ENCODE measurements around the gene TMEM270.
"Not testable (repeated sequence)": the region's sequence is repeated elsewhere in the genome, so short reads cannot be mapped to it uniquely, and the experiment has no call there.

The TMEM270 gene

DNA sequence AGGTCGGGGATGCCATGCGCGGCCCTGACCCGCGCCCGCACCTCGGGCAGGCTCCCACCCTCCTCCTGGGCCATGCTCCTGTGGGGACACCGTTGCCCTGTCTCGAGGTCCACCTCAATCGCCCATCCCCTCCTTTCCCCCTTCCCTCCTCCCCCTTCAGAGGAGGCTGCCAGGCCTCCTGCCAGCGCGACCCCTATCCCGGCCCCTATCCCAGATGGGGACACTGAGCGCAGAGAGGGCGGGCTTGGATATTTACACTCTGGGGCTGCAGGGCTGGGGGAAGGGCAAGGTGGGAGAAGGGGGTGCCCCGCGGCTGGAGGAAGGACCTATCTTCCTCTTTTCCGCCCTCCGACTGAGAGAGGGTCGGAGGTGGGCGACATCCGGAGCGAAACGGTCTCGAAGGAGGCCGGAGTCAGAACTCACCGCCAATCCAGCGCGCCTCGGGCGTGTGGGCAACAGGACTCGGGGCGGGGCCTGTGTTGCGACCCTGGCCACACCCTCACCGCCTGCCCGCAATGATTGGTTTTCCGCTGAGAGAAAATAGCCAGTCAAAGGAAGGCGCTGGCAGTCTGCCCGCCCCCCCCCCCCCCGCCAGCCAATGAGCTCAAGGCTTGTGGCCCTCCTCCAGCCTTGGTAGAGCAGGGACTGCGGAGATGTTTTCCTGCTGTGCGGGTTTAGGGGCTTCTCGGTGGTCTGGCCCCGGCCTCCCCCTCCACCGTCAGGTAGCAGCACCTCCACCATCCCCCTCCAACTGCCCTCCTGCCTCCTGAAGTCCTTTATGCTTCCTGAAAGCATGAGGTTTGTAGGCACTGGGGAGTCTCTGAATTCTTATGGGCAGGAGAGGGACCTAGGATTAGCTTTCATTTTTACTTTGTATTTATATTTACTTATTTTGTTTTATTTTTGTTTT, 18.6 kb upstream of the TMEM270 start, which contains the start of gene METTL27:
Gene METTL27, minus strand, starts transcription at position 450 of the 910 bp plus-strand sequence. Its CDS starts 376 bp downstream, at position 74.
- peak; percentile 96 for ATAC-seq
- Mint-ChIP-seq H3K4me1 (peaks cover 18% of the 10 kb centered on the region), H3K27ac (peak within 1 kb of the TSS; percentile 54), H3K4me3 (peak within 1 kb of the TSS; percentile 72), H3K36me3 (no peaks in the 10 kb centered on the region), H3K9me3 (no peaks in the 10 kb centered on the region)
- peak; percentile 71 to 92 for DNase-seq (ENCODE audit: low spot score in 2 of 2)

- DNase-seq (ENCODE audit: low spot score in 2 of 2) = no peak
- no peak overlapping the region for H3K4me3 Mint-ChIP-seq
- no peaks in the 10 kb centered on the region for H3K9me3 Mint-ChIP-seq
- no peak for ATAC-seq
- H3K27ac Mint-ChIP-seq = no peak overlapping the region
- H3K4me1 Mint-ChIP-seq = peaks cover 18% of the 10 kb centered on the region
- no peaks in the 10 kb centered on the region for H3K36me3 Mint-ChIP-seq
These were observed 16.8 kb upstream of the TMEM270 start for GRCh38 chr7:73844131-73844547.

DNA sequence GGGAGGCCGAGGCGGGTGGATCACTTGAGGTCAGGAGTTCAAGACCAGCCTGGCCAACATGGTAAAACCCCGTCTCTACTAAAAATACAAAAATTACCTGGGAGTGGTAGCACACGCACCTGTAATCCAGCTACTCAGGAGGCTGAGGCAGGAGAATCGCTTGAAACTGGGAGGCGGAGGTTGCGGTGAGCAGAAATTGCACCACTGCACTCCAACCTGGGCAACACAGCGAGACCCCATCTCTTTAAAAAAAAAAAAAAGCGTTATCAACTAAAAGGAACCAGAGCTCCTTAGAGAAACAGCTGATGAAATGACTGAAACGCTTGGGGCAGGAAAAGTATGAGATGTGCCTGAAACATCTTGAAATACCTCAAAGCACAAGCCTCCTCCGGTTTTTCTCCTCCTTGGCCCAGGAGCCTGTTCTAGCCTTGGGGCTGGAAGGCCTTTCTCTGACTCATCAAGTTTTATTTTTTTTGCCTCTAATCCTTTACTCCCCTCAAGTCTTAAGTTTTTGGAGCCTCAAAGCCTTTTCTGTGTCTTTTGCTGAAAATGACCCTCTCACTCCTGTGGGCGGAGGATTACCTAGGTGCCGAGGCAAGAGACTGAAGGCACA, 16.0 kb upstream of the TMEM270 start:
- no peak for ATAC-seq
- no peaks in the 10 kb centered on the region for H3K36me3 Mint-ChIP-seq
- no peaks in the 10 kb centered on the region for H3K9me3 Mint-ChIP-seq
- peaks cover 18% of the 10 kb centered on the region for H3K4me1 Mint-ChIP-seq
- no peak overlapping the region for H3K27ac Mint-ChIP-seq
- DNase-seq (ENCODE audit: low spot score in 2 of 2) = no peak
- H3K4me3 Mint-ChIP-seq = no peak overlapping the region

DNA sequence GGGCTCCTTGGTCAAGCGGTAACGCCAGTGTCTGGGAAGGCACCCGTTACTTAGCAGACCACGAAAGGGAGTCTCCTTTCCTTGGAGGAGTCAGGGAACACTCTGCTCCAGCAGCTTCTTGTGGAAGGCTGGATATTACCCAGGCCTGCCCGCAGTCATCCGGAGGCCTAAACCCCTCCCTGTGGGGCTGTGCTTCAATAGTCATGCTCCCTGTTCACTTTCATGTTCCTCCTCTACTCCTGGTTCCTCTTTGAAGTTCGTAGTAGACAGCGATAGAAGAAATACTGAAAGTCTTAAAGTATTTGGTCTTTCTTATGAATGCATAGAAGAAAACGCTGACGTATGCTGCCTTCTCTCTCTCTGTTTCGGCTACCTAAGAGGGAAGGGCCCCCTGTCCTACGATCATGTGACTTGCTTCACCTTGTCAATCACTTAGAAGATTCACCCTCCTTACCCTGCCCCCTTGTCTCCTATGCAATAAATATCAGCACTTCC, 15.2 kb upstream of the TMEM270 start:
- H3K9me3 Mint-ChIP-seq; H3K36me3 Mint-ChIP-seq; H3K27ac Mint-ChIP-seq; DNase-seq (ENCODE audit: low spot score in 2 of 2); ATAC-seq; H3K4me3 Mint-ChIP-seq: not testable (repeated sequence)
- H3K4me1 Mint-ChIP-seq = peaks cover 20% of the 10 kb centered on the region

DNA sequence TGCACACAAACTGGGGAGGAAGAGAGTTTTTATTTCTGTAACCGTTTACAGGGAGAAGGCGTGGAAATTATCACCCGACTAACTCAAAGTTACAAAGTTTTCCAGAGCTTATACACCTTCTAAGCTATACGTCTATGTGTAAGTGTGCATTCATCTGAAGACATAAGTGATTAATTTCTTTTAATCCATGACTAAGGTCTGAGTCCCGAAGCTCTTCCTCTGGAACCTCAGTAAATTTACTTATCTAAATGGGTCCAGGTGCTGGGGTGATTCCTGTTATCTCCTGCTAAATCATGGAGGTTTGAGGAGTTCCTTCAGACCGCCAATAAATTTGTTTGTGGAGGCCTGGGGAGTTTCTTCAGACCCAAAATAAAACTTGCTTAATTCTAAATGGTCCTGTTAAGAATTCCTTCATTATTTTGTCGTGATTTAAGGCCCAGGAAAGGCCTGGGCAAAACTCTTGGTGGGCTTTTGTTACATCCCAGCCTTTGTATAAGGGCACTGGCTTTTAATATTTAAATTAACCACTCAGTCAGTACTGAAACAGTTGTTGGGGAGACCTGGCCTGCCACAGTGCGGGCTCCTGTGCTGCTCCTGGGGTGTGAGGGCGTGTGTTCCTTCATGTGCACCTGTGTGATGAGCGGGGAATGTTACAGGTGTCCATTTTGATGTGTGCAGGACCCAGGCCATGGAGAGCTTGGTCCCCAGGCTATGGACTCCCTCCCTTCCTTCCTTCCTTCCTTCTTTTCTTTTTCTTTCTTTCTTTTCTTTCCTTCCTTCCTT, 12.8 kb upstream of the TMEM270 start:
- peaks cover 29% of the 10 kb centered on the region for H3K4me1 Mint-ChIP-seq
- ATAC-seq = no peak
- DNase-seq (ENCODE audit: low spot score in 2 of 2) = no peak
- H3K4me3 Mint-ChIP-seq = no peak overlapping the region
- no peak overlapping the region for H3K27ac Mint-ChIP-seq
- no peaks in the 10 kb centered on the region for H3K36me3 Mint-ChIP-seq
- H3K9me3 Mint-ChIP-seq = no peaks in the 10 kb centered on the region

- Mint-ChIP-seq H3K9me3 (no peaks in the 10 kb centered on the region), H3K4me3 (no peak overlapping the region), H3K27ac (peak overlapping the region; percentile 79), H3K36me3 (no peaks in the 10 kb centered on the region), H3K4me1 (peaks cover 28% of the 10 kb centered on the region)
- DNase-seq (ENCODE audit: low spot score in 2 of 2) (no peak), ATAC-seq (no peak)
These were observed 10.2 kb upstream of the TMEM270 start for GRCh38 chr7:73850781-73851207.

GRCh38 chr7:73851410-73852338, 9.3 kb upstream of the TMEM270 start:
- H3K27ac Mint-ChIP-seq = peak overlapping the region; percentile 79
- ATAC-seq (peak; percentile 98), DNase-seq (ENCODE audit: low spot score in 2 of 2) (no peak)
- no peaks in the 10 kb centered on the region for H3K9me3 Mint-ChIP-seq
- H3K4me3 Mint-ChIP-seq = no peak overlapping the region
- H3K36me3 Mint-ChIP-seq = no peaks in the 10 kb centered on the region
- H3K4me1 Mint-ChIP-seq = peaks cover 29% of the 10 kb centered on the region

- H3K9me3 Mint-ChIP-seq = no peaks in the 10 kb centered on the region
- H3K36me3 Mint-ChIP-seq = no peaks in the 10 kb centered on the region
- ATAC-seq (no peak), DNase-seq (ENCODE audit: low spot score in 2 of 2) (no peak)
- H3K27ac Mint-ChIP-seq = peak overlapping the region; percentile 79
- H3K4me3 Mint-ChIP-seq = no peak overlapping the region
- peaks cover 29% of the 10 kb centered on the region for H3K4me1 Mint-ChIP-seq
These were observed 8.5 kb upstream of the TMEM270 start for GRCh38 chr7:73852500-73852899.

GRCh38 chr7:73856941-73857340, 4.0 kb upstream of the TMEM270 start:
- Mint-ChIP-seq H3K9me3 (no peaks in the 10 kb centered on the region), H3K27ac (peak overlapping the region; percentile 75), H3K4me1 (peaks cover 15% of the 10 kb centered on the region), H3K36me3 (no peaks in the 10 kb centered on the region), H3K4me3 (no peak overlapping the region)
- ATAC-seq (no peak), DNase-seq (ENCODE audit: low spot score in 2 of 2) (no peak)

DNA sequence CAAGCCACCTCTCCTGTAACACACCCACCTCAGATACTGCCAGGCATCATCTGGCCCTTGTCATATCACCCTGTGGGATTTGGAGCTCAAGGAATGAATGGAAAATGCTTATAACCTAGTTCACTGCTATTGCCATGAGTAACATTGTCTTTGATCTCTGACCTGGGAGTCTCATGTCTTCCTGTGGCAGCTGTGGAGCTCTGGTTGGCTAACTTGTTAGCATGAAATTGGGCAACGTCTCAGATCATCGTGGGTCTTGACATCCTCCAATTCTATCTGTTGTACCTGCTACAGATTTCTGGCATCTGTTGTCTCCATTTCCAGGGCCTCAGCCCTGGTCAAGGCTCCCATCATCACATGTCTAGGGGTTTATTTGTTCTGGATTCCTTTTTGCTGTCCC, 2.2 kb upstream of the TMEM270 start:
- no peak overlapping the region for H3K4me3 Mint-ChIP-seq
- no peaks in the 10 kb centered on the region for H3K9me3 Mint-ChIP-seq
- DNase-seq (ENCODE audit: low spot score in 2 of 2) = no peak
- no peak overlapping the region for H3K27ac Mint-ChIP-seq
- peaks cover 10% of the 10 kb centered on the region for H3K4me1 Mint-ChIP-seq
- H3K36me3 Mint-ChIP-seq = no peaks in the 10 kb centered on the region
- no peak for ATAC-seq

- Mint-ChIP-seq H3K4me3 (no peak overlapping the region), H3K9me3 (no peaks in the 10 kb centered on the region), H3K4me1 (no peaks in the 10 kb centered on the region), H3K36me3 (no peaks in the 10 kb centered on the region), H3K27ac (no peak overlapping the region)
- no peak for ATAC-seq
- no peak for DNase-seq (ENCODE audit: low spot score in 2 of 2)
These were observed 346 bp downstream of the TMEM270 start for GRCh38 chr7:73861305-73861704.

DNA sequence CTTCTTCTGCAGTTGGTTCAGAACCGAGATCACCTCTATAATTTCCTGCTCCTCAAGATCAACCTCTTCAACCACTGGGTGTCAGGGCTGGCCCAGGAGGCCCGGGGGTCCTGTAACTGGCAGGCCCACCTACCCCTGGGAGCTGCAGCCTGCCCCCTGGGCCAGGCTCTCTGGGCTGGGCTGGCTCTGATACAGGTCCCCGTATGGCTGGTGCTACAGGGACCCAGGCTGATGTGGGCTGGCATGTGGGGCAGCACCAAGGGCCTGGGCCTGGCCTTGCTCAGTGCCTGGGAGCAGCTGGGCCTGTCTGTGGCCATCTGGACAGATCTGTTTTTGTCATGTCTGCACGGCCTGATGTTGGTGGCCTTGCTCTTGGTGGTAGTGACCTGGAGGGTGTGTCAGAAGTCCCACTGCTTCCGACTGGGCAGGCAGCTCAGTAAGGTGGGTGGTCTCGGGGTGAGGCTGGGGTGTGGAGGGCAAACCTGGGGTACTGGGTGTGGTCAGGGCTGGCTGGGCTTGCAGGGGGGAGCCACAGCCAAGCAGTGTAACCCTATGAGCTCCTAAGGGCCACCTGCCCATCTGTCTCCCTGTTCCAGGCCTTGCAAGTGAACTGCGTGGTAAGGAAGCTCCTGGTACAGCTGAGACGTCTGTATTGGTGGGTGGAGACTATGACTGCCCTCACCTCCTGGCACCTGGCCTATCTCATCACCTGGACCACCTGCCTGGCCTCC, 4.2 kb downstream of the TMEM270 start:
- H3K4me3 Mint-ChIP-seq = no peak overlapping the region
- no peak overlapping the region for H3K27ac Mint-ChIP-seq
- peak; percentile 12 for ATAC-seq
- no peaks in the 10 kb centered on the region for H3K36me3 Mint-ChIP-seq
- no peaks in the 10 kb centered on the region for H3K9me3 Mint-ChIP-seq
- H3K4me1 Mint-ChIP-seq = no peaks in the 10 kb centered on the region
- DNase-seq (ENCODE audit: low spot score in 2 of 2) = no peak

DNA sequence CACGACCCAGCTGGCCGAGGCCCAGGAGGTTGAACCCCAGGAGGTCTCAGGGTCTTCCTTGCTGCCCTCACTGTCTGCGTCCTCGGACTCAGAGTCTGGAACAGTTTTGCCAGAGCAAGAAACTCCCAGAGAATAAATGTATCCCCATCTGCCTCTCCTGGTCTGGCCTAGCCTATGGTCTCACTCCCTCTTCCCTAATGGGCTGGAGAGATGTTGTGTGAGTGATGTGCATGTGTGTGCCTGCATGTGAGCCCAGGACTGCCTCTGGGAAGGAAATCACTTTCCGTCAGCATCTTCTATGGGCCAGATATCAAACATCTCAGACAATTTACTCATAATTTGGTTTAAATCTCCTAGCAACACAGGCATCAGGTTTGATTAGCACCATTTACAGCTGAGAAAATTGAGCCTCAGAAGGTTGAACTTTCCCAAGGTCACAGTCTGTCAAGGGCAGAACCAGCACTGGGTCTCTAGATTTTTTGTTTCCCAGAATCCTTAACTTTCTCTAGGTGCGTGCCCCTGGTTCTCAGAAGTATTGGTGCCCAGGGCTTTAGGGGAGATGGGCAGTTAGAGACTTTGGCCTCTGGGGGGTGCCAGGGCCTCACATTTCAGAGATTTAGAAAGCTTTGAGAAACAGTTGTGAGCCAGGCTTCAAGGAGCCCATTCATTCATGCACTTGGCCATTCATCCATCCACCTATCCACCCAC, 4.9 kb downstream of the TMEM270 start:
- Mint-ChIP-seq H3K4me1 (no peaks in the 10 kb centered on the region), H3K27ac (no peak overlapping the region)
- ATAC-seq = no peak

More for the DNA sequence above, 4.9 kb downstream of the TMEM270 start:
- no peaks in the 10 kb centered on the region for H3K9me3 Mint-ChIP-seq
- no peak overlapping the region for H3K4me3 Mint-ChIP-seq
- no peaks in the 10 kb centered on the region for H3K36me3 Mint-ChIP-seq
- no peak for DNase-seq (ENCODE audit: low spot score in 2 of 2)
